Measurements from ENCODE around the gene SLC39A11. TPM values are rescaled to one million over a fixed set of nuclear protein-coding genes. Genes with fewer than 3 reads are reported as not detected.

Gene SLC39A11
- total RNA-seq, 1 experiment from 2014 or later = 46.4 TPM

GRCh38 chr17:72974605-72975232 lies 117.8 kb downstream of the SLC39A11 start:
- Histone ChIP-seq H4K20me1 (ENCODE audit: insufficient read depth) (no peaks in the 10 kb centered on the region), H2AFZ (ENCODE audit: low read depth, low read length, poor library complexity, severe bottlenecking) (no peak overlapping the region), H3K27ac (ENCODE audit: low read depth, low read length) (no peak overlapping the region), H3K4me2 (ENCODE audit: low read length) (no peak overlapping the region), H3K4me3 (replicated peaks in 1 of 2; ENCODE audit: low read depth in 1 of 2, low read length in 2 of 2) (no peak overlapping the region), H3K9ac (ENCODE audit: low read length) (no peak overlapping the region), H3K27me3 (ENCODE audit: insufficient read depth, low read length) (no peaks in the 10 kb centered on the region), H3K4me1 (ENCODE audit: control insufficient read depth in 1 of 2, insufficient read depth in 2 of 2, low read length in 2 of 2) (peaks cover 31 to 44% of the 10 kb centered on the region in 2 experiments), H3K79me2 (ENCODE audit: insufficient read depth, low read length) (no peaks in the 10 kb centered on the region), H3K9me3 (ENCODE audit: control insufficient read depth in 1 of 2, insufficient read depth in 1 of 2, low read depth in 1 of 2, low read length in 2 of 2) (peaks cover 0 to 3% of the 10 kb centered on the region in 2 experiments; a peak in 1 of 4 replicates), H3K9me2 (ENCODE audit: insufficient read depth) (no peaks in the 10 kb centered on the region), H3K36me3 (ENCODE audit: control insufficient read depth in 1 of 2, insufficient read depth in 2 of 2, low read length in 2 of 2) (0 out of 4 replicates have a peak, but pooled peaks cover 0 to 3% of the 10 kb centered on the region in 2 experiments)
- no TSS peak for BruUV-seq (replicated peaks)
- DNase-seq (ENCODE audit: low read depth, low spot score) = no peak
- ChIA-PET RAD21 (ENCODE audit: low non-redundant PET in 1 of 2, low total read pairs in 2 of 2, uncharacterized antibody in 2 of 2, unreplicated experiment in 2 of 2) (no interaction called here), CTCF (interaction anchor here (0.8 to 3.6 kb wide), 3 partner anchors 11 to 249 kb away, joined by 3 to 43 read pairs (median 20); no protein-coding TSS in a partner anchor), POLR2A (interaction anchor here (0.6 kb wide), 1 partner anchor 131 kb away, joined by 3 read pairs; no protein-coding TSS in a partner anchor)
- TF ChIP-seq FOSL1 (IDR thresholded peaks at IDR 0.05; ENCODE audit: low read depth) = peak; percentile 42
- TF ChIP-seq MAX (IDR thresholded peaks at IDR 0.05) = no peak
- no peak for ATAC-seq
- intact Hi-C loops (cut with micrococcal nuclease) = loop anchor here (5.0 to 10.0 kb wide), 2 partner anchors 82 to 150 kb away; no protein-coding TSS in a partner anchor

- Histone ChIP-seq H3K4me1 (ENCODE audit: control insufficient read depth in 1 of 2, insufficient read depth in 2 of 2, low read length in 2 of 2) (peaks cover 17 to 34% of the 10 kb centered on the region in 2 experiments), H2AFZ (ENCODE audit: low read depth, low read length, poor library complexity, severe bottlenecking) (no peak overlapping the region), H3K4me2 (ENCODE audit: low read length) (no peak overlapping the region), H3K9me2 (ENCODE audit: insufficient read depth) (no peaks in the 10 kb centered on the region), H3K27ac (ENCODE audit: low read depth, low read length) (no peak overlapping the region), H4K20me1 (ENCODE audit: insufficient read depth) (no peaks in the 10 kb centered on the region), H3K9ac (ENCODE audit: low read length) (no peak overlapping the region), H3K9me3 (ENCODE audit: control insufficient read depth in 1 of 2, insufficient read depth in 1 of 2, low read depth in 1 of 2, low read length in 2 of 2) (peaks cover 0 to 3% of the 10 kb centered on the region in 2 experiments; a peak in 1 of 4 replicates), H3K79me2 (ENCODE audit: insufficient read depth, low read length) (no peaks in the 10 kb centered on the region), H3K36me3 (ENCODE audit: control insufficient read depth in 1 of 2, insufficient read depth in 2 of 2, low read length in 2 of 2) (0 out of 4 replicates have a peak, but pooled peaks cover 0 to 3% of the 10 kb centered on the region in 2 experiments), H3K4me3 (replicated peaks in 1 of 2; ENCODE audit: low read depth in 1 of 2, low read length in 2 of 2) (no peak overlapping the region), H3K27me3 (ENCODE audit: insufficient read depth, low read length) (no peaks in the 10 kb centered on the region)
- ChIA-PET CTCF (interaction anchor here (3.0 kb wide), 1 partner anchor 14 kb away, joined by 20 read pairs; no protein-coding TSS in a partner anchor), RAD21 (ENCODE audit: low non-redundant PET in 1 of 2, low total read pairs in 2 of 2, uncharacterized antibody in 2 of 2, unreplicated experiment in 2 of 2) (no interaction called here), POLR2A (interaction anchor here (0.6 kb wide), 1 partner anchor 17 kb away, joined by 4 read pairs; no protein-coding TSS in a partner anchor)
- no TSS peak for BruUV-seq (replicated peaks)
- TF ChIP-seq SIN3A (IDR thresholded peaks at IDR 0.05; ENCODE audit: low read depth) (no peak), TCF7L2 (IDR thresholded peaks at IDR 0.05; ENCODE audit: borderline replicate concordance, extremely low read depth, insufficient read depth, insufficient read length) (no peak), YY1 (IDR thresholded peaks at IDR 0.05; ENCODE audit: extremely low read depth, insufficient replicate concordance, low read depth, low read length) (no peak), POLR2AphosphoS5 (IDR thresholded peaks at IDR 0.05; ENCODE audit: low read depth, low read length) (no peak), ZFX (IDR thresholded peaks at IDR 0.05) (no peak), SP1 (IDR thresholded peaks at IDR 0.05; ENCODE audit: low read depth) (no peak), CTCF (IDR thresholded peaks at IDR 0.05 in 2 of 3, conservative IDR thresholded peaks at IDR 0.05 in 1 of 3; ENCODE audit: borderline replicate concordance in 1 of 3, insufficient read depth in 1 of 3, low read depth in 2 of 3, low read length in 2 of 3) (no peak), FOSL1 (IDR thresholded peaks at IDR 0.05; ENCODE audit: low read depth) (no peak), EGR1 (IDR thresholded peaks at IDR 0.05; ENCODE audit: low read depth) (no peak), POLR2A (IDR thresholded peaks at IDR 0.05; ENCODE audit: borderline replicate concordance, extremely low read depth, insufficient read depth, insufficient read length) (no peak), MAX (IDR thresholded peaks at IDR 0.05) (no peak), RAD21 (IDR thresholded peaks at IDR 0.05; ENCODE audit: low read depth) (no peak), ZNF274 (IDR thresholded peaks at IDR 0.05; ENCODE audit: low read depth, low read length) (no peak), JUND (IDR thresholded peaks at IDR 0.05) (no peak), ELF1 (IDR thresholded peaks at IDR 0.05; ENCODE audit: borderline replicate concordance, low read depth) (no peak)
- intact Hi-C loops (cut with micrococcal nuclease) = loop anchor here (10.0 kb wide), 1 partner anchor 148 kb away; no protein-coding TSS in a partner anchor
- ATAC-seq = no peak
- DNase-seq (ENCODE audit: low read depth, low spot score) = no peak
Observed at GRCh38 chr17:72972263-72972951, 120.1 kb downstream of the SLC39A11 start.
